ENCODE measurements around the gene NDUFV3. TPM values are rescaled to one million over a fixed set of nuclear protein-coding genes. Genes with fewer than 3 reads are reported as not detected.
"Not testable (repeated sequence)": the region's sequence is repeated elsewhere in the genome, so short reads cannot be mapped to it uniquely, and the experiment has no call there.

The NDUFV3 gene
- total and polyA plus RNA-seq, 9 donors = 24.9 to 51.4 (median 37.8) TPM

DNA sequence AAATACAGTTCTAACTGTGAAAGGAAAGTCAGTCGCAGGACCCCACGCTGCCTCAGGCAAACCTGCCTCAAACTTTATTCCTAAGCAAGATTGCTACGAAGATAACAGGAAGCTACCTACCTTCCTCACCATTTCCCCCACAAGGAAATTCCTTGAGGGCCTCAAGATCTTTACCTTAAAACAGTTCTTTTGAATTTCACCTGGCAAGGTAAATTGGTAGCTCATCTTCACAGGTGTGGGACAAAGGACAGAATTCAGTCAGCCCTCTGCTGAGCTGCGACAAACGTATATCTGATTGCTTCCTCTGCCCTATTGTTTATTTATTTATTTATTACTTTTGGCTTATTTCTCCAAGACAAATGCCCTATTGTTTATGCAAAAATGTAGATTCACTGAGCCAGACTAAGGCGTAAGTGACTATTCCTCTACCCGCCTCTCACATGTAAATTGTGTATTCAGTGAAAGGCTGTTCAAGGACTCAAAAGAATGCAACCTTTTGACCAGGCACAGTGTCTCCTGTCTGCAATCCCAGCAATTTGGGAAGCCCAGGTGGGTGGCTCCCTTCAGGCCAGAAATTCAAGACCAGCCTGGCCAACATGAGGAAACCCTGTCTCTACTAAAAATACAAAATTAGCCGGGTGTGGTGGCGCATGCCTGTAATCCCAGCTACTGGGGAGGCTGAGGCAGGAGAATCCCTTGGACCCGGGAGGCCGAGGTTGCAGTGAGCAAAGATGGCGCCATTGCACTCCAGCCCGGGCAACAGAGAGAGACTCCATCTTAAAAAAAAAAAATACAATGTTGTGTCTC is 63.9 kb downstream of the NDUFV3 start:
- H3K4me1 ChIP-seq (ENCODE audit: insufficient read depth) = no peaks in the 10 kb centered on the region
- intact Hi-C loops (cut with DNase I) = no loop called here
- no peaks in the 10 kb centered on the region for H3K27me3 ChIP-seq
- H3K9me3 ChIP-seq = no peaks in the 10 kb centered on the region
- 89 to 92% (median 90%) methylated on average over 13 of the region's 13 CpGs for WGBS, 3 donors
- no peak for DNase-seq
- no peak overlapping the region for H3K27ac ChIP-seq
- TF ChIP-seq POLR2A (IDR thresholded peaks at IDR 0.05) = no peak
- no peak for TF ChIP-seq CTCF (IDR thresholded peaks at IDR 0.05)
- TF ChIP-seq EP300 (IDR thresholded peaks at IDR 0.05) = no peak
- no peaks in the 10 kb centered on the region for H3K36me3 ChIP-seq
- H3K4me3 ChIP-seq = no peak overlapping the region

- H3K9me3 ChIP-seq; H3K4me1 ChIP-seq (ENCODE audit: insufficient read depth); intact Hi-C loops (cut with DNase I); H3K27ac ChIP-seq; H3K36me3 ChIP-seq; H3K27me3 ChIP-seq; H3K4me3 ChIP-seq; DNase-seq: not testable (repeated sequence)
- 74 to 88% (median 78%) methylated on average over 6 of the region's 6 CpGs for WGBS, 3 donors
These were observed 65.0 kb downstream of the NDUFV3 start for GRCh38 chr21:42958122-42958521.

GRCh38 chr21:42959728-42960127 is 66.6 kb downstream of the NDUFV3 start:
- intact Hi-C loops (cut with DNase I) = no loop called here
- WGBS, 3 donors = 55 to 66% (median 60%) methylated on average over 3 of the region's 3 CpGs
- H3K27ac ChIP-seq = no peak overlapping the region

GRCh38 chr21:42962380-42963007 is 69.4 kb downstream of the NDUFV3 start:
- no peak overlapping the region for H3K4me3 ChIP-seq
- no peak for TF ChIP-seq POLR2A (IDR thresholded peaks at IDR 0.05)
- TF ChIP-seq CTCF (IDR thresholded peaks at IDR 0.05) = no peak
- no peak for TF ChIP-seq EP300 (IDR thresholded peaks at IDR 0.05)
- intact Hi-C loops (cut with DNase I) = no loop called here
- no peaks in the 10 kb centered on the region for H3K36me3 ChIP-seq
- H3K27me3 ChIP-seq = no peaks in the 10 kb centered on the region
- no peaks in the 10 kb centered on the region for H3K4me1 ChIP-seq (ENCODE audit: insufficient read depth)
- no peak overlapping the region for H3K27ac ChIP-seq
- 68 to 74% (median 70%) methylated on average over 4 to 6 of the region's 6 CpGs for WGBS, 3 donors
- no peaks in the 10 kb centered on the region for H3K9me3 ChIP-seq
- no peak for DNase-seq

More at GRCh38 chr21:42959728-42960127, 66.6 kb downstream of the NDUFV3 start:
- Histone ChIP-seq H3K4me1 (ENCODE audit: insufficient read depth) (no peaks in the 10 kb centered on the region), H3K9me3 (no peaks in the 10 kb centered on the region), H3K36me3 (no peaks in the 10 kb centered on the region), H3K27me3 (no peaks in the 10 kb centered on the region), H3K4me3 (no peak overlapping the region)
- TF ChIP-seq EP300 (IDR thresholded peaks at IDR 0.05) (no peak), POLR2A (IDR thresholded peaks at IDR 0.05) (no peak)
- DNase-seq = no peak

Small RNAs within 50 kb of the gene (microRNA-seq; reads per million reads assigned to microRNA genes)
- gene MIR5692B = 0 reads per million in 3 donors

Small RNAs within 50 kb of the gene (small RNA-seq; reads per million reads assigned to genes)
- not detected for gene MIR5692B

Other genes with a start within 250 kb of the NDUFV3 start
- gene PDE9A, start 239.7 kb upstream of the NDUFV3 start, total RNA-seq = 10 to 100 TPM in 2 of 7 donors, 1 to 10 TPM in 5; 3.9 to 11.3 (median 6.9) TPM
- gene PDE9A, start 239.7 kb upstream of the NDUFV3 start, polyA plus RNA-seq = 1 to 10 TPM; 5.6 to 8.0 TPM
- gene WDR4, start 13.8 kb upstream of the NDUFV3 start, total RNA-seq = 10 to 100 TPM in 6 of 7 donors, 1 to 10 TPM in 1; 6.0 to 33.1 (median 16.6) TPM
- gene WDR4, start 13.8 kb upstream of the NDUFV3 start, polyA plus RNA-seq = 1 to 10 TPM; 3.2 to 9.3 TPM
- under 1 TPM in 1 of 7 donors, not detected in 6; 0.11 TPM for gene ERVH48-1, start 32.3 kb downstream of the NDUFV3 start, total RNA-seq
- gene ERVH48-1, start 32.3 kb downstream of the NDUFV3 start, polyA plus RNA-seq = not detected
- gene PKNOX1, start 81.3 kb downstream of the NDUFV3 start, total RNA-seq = 10 to 100 TPM in 6 of 7 donors, 1 to 10 TPM in 1; 7.0 to 50.9 (median 31.0) TPM
- gene PKNOX1, start 81.3 kb downstream of the NDUFV3 start, polyA plus RNA-seq = 10 to 100 TPM; 11.0 to 22.8 TPM
- gene CBS, start 182.5 kb downstream of the NDUFV3 start, total RNA-seq = 100 to 1,000 TPM in 2 of 7 donors, 10 to 100 TPM in 5; 31.8 to 114 (median 50.6) TPM
- gene CBS, start 182.5 kb downstream of the NDUFV3 start, polyA plus RNA-seq = 10 to 100 TPM in 1 of 2 donors, 1 to 10 TPM in 1; 7.1 to 77.6 TPM
- gene U2AF1, start 214.3 kb downstream of the NDUFV3 start, total RNA-seq = 10 to 100 TPM in 6 of 7 donors, 1 to 10 TPM in 1; 3.7 to 57.4 (median 21.0) TPM
- 10 to 100 TPM; 23.2 to 90.5 TPM for gene U2AF1, start 214.3 kb downstream of the NDUFV3 start, polyA plus RNA-seq

All from ovary (tissue), 9 donors.